Measurements from ENCODE around the gene IL2RA. TPM values are rescaled to one million over a fixed set of nuclear protein-coding genes. Genes with fewer than 3 reads are reported as not detected.
"Not testable (repeated sequence)": the region's sequence is repeated elsewhere in the genome, so short reads cannot be mapped to it uniquely, and the experiment has no call there.

Gene IL2RA
- total and polyA plus RNA-seq, 3 donors from 2014 or later = 0.62 to 1.0 TPM; not detected in 1

DNA sequence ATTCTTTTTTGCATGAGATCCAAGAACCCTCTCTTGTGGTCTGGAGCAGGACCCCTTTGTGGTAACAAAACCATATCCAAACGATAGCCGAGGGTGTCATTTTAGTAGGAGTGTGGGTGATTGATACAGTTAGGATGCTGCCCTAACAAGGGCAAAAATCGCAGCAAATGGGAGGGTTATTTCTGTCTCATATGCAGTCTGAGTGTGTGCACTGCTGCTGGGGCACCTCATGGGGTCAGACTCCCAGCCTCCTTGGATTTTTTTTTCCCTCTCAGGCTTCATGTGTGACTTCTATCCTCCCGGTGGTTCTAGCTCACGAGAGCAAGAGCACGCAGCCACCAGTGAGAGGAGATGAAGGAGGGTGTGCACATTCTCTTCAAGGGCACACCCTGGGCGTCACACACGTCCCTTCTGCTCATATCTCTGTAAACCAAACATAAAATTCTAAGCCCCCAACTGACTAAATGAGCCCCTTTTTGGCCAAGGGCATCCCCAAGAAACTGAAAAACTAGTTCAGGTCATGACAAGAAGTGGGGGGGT is 56.2 kb downstream of the IL2RA start:
- WGBS, 2 donors = 60 to 72% methylated on average over 8 of the region's 8 CpGs
- intact Hi-C loops (cut with DNase I; ENCODE audit: low total_unique reads) = no loop called here
- TF ChIP-seq, protein P1, sequence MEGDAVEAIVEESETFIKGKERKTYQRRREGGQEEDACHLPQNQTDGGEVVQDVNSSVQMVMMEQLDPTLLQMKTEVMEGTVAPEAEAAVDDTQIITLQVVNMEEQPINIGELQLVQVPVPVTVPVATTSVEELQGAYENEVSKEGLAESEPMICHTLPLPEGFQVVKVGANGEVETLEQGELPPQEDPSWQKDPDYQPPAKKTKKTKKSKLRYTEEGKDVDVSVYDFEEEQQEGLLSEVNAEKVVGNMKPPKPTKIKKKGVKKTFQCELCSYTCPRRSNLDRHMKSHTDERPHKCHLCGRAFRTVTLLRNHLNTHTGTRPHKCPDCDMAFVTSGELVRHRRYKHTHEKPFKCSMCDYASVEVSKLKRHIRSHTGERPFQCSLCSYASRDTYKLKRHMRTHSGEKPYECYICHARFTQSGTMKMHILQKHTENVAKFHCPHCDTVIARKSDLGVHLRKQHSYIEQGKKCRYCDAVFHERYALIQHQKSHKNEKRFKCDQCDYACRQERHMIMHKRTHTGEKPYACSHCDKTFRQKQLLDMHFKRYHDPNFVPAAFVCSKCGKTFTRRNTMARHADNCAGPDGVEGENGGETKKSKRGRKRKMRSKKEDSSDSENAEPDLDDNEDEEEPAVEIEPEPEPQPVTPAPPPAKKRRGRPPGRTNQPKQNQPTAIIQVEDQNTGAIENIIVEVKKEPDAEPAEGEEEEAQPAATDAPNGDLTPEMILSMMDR (IDR thresholded peaks at IDR 0.05) = no peak
- TF ChIP-seq POLR2A (IDR thresholded peaks at IDR 0.05) = no peak
- Histone ChIP-seq H3K4me3 (no peak overlapping the region), H3K36me3 (ENCODE audit: low read depth, missing control alignments) (no peaks in the 10 kb centered on the region), H3K27ac (no peak overlapping the region), H3K27me3 (no peaks in the 10 kb centered on the region), H3K9me3 (no peaks in the 10 kb centered on the region), H3K4me1 (no peaks in the 10 kb centered on the region)
- DNase-seq = no peak

DNA sequence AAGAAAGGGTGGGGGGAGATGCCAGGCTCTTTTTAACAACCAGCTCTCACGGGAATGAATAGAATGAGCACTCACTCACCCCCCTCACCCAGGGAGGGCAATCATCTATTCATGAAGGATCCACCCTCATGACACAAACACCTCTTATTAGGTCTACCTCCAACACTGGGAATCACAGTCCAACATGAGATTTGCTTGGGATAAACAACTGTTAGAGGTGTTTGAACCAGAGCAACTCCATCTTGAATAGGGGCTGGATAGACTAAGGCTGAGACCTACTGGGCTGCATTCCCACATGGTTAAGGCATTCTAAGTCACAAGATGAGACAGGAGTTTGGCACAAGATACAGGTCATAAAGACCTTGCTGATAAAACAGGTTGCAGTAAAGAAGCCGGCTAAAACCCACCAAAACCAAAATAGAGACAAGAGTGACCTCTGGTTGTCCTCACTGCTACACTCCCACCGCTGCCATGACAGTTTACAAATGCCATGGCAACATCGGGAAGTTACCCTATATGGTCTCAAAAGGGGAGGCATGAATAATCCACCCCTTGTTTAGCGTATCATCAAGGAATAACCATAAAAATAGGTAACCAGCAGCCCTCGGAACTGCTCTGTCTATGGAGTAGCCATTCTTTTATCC is 56.9 kb downstream of the IL2RA start:
- H3K9me3 ChIP-seq; H3K4me3 ChIP-seq; H3K4me1 ChIP-seq; DNase-seq; H3K27me3 ChIP-seq; H3K27ac ChIP-seq; intact Hi-C loops (cut with DNase I; ENCODE audit: low total_unique reads); H3K36me3 ChIP-seq (ENCODE audit: low read depth, missing control alignments): not testable (repeated sequence)
- 70 to 71% methylated on average over 6 of the region's 6 CpGs for WGBS, 2 donors

DNA sequence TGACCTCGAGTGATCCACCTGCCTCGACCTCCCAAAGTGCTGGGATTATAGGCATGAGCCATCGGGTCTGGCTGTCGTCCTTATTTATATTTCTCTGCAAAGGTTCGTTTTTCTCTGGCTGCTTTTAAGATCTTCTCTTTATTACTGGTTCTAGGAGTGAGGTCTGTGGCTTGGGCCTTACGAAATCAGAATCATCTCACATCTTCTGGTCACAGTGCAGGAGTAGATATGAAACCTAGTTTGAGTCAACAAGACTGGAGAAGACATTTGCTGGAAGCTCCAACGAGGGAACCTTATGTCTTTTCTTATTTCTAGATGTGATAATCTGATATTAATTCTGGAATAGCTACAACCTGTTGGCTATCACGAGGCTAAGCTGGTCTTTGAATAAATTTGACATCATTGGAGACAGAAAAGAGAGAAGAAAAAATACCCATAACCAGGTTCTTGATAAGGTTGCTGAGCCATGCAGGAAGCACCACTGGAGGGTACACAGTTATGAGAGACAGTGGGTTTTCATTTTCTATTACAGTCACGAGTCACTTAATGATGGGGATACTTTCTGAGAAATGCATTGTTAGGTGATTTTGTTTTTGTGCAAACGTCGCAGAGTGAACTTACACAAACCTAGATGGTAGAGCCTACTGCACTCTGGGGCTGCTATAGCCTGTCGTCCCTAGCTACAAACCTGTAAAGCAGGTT is 59.2 kb downstream of the IL2RA start:
- Histone ChIP-seq H3K27me3 (no peaks in the 10 kb centered on the region), H3K27ac (no peak overlapping the region), H3K4me3 (no peak overlapping the region), H3K36me3 (ENCODE audit: low read depth, missing control alignments) (no peaks in the 10 kb centered on the region), H3K9me3 (no peaks in the 10 kb centered on the region), H3K4me1 (no peaks in the 10 kb centered on the region)
- intact Hi-C loops (cut with DNase I; ENCODE audit: low total_unique reads) = no loop called here
- 87 to 90% methylated on average over 12 of the region's 12 CpGs for WGBS, 2 donors
- TF ChIP-seq, protein P1 (IDR thresholded peaks at IDR 0.05) = no peak
- TF ChIP-seq POLR2A (IDR thresholded peaks at IDR 0.05) = no peak
- DNase-seq = no peak

DNA sequence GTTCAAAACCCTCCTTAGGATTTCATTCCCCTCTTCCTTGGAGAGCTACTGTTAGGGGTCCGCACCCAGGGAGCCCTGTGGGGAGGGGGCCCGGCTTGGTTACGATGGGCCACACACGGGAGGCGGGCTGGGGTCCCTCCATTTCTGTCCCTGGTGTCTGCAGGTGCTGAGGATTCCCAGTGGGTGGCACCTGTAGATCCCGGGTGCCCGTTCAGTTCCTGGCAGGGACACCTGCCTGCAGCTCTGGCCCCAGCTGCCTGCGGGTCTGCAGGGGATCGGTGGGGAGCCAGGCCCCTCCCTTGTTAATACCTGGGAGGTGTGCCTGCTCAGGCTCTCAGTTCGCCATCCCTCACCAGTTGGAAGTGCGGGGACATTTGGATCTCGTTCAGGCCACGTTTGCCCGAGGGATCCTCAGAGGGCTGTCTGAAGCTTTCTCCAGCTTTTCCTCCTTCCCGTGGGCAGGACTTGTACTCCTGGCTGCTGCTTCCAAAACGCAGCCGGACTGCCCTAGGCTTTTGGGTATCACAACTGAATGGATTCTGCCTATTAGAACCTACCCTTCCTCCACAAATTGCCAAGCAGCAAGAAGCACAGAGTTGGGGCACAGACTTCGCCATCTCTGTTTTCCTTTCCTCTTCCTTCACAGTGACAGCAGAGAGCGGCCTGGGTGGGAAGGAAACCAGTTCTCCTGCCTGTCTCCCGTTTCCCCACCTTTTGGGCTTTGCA is 62.6 kb downstream of the IL2RA start:
- Histone ChIP-seq H3K27me3 (no peaks in the 10 kb centered on the region), H3K36me3 (ENCODE audit: low read depth, missing control alignments) (no peaks in the 10 kb centered on the region), H3K9me3 (no peaks in the 10 kb centered on the region), H3K4me1 (no peaks in the 10 kb centered on the region), H3K27ac (no peak overlapping the region), H3K4me3 (no peak overlapping the region)
- intact Hi-C loops (cut with DNase I; ENCODE audit: low total_unique reads) = no loop called here
- DNase-seq = no peak
- TF ChIP-seq POLR2A (IDR thresholded peaks at IDR 0.05) = no peak
- TF ChIP-seq, protein P1 (IDR thresholded peaks at IDR 0.05) = no peak
- 45 to 73% methylated on average over 9 to 20 of the region's 20 CpGs for WGBS, 2 donors

DNA sequence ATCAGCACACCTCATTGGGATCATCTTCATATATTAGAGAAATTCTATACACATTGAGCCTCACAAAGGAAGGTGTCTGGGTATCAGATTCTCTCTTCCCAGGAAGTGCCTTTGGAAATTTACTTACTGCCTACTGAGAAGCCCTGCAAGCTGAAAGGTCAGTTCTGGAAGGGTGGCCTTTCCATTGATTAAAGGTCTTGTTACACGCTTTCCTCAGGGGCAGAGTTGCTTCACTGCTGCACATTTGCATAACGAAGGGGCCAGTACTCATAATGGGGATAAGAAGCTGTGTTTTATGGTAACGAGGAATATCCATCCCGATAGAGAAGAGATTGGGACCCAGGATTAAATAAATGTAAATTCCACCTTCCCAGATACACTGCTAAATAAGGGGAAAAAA is 65.5 kb downstream of the IL2RA start:
- Histone ChIP-seq H3K27ac (no peak overlapping the region), H3K27me3 (no peaks in the 10 kb centered on the region), H3K9me3 (no peaks in the 10 kb centered on the region), H3K36me3 (ENCODE audit: low read depth, missing control alignments) (no peaks in the 10 kb centered on the region), H3K4me1 (no peaks in the 10 kb centered on the region), H3K4me3 (no peak overlapping the region)
- TF ChIP-seq, protein P1 (IDR thresholded peaks at IDR 0.05) = no peak
- TF ChIP-seq POLR2A (IDR thresholded peaks at IDR 0.05) = no peak
- intact Hi-C loops (cut with DNase I; ENCODE audit: low total_unique reads) = no loop called here
- WGBS, 2 donors = 83 to 85% methylated on average over 4 of the region's 4 CpGs
- DNase-seq = no peak

Measured in testis (tissue), 3 donors.